Middle frontal gyrus (tissue), 1 donor: ENCODE measurements around the gene NAA16.

Experiments
- DNase-seq: peaks from one replicate; pipeline ENCODE4 v3.0.0-alpha.2; 2015; ENCODE audit warnings: low spot score; ENCODE audit errors: extremely low spot score

NAA16 gene

DNA sequence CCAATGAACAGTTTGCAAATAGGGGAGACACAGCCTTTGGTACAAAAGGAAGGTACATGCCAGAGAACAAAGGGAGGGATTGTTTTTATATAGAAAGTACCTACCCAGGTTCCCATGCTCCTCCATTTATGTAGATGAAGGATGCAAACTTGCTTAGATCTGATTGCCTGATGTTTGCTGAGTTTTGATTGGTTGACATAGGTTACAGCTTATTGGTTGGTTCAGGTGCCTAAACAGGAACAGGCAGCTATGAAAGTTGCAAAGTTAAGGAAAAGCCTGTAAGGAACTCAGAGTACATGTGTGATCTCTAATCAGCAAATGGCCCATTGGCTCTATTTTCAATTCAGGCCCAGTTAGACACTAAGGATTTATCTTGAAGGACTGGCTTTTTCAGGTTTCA, 6.5 kb upstream of the NAA16 start:
- DNase-seq: no peak

DNA sequence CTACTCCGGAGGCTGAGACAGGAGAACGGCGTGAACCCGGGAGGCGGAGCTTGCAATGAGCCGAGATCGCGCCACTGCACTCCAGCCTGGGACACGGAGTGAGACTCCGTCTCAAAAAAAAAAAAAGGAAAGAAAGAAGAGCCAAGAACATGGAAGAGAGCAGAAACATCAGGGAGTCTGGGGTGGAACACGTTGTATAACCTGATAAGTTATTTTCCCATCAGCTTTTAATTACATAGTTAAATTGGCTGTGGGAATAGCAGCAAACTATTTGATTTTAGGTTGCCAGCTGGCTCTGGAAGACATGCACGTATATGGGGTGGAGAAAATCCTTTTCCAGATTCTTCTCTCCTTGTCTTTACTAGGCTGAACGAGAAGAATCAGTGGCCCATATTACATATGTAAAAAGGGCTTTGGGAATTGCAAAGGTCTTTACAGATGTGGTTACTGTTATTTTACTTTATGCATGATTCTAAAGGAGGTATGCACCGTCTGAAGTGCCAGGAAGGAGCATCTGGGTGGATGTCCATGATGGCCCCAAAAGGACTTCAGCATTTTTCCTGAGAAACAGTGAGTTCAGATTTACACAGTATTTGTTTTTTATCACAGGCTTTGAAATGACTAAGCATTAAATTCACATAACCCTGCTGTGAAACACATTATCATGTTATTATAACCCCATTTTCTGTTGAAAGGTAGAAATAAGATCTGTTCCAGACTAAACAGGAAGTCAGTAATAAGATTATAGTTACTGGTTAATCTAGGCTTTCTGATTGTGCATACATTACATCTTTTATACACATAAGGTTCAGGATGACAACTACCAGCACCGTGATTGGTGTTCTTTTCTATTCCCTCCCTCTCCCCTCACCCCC, 4.6 kb upstream of the NAA16 start:
- no peak for DNase-seq

DNA sequence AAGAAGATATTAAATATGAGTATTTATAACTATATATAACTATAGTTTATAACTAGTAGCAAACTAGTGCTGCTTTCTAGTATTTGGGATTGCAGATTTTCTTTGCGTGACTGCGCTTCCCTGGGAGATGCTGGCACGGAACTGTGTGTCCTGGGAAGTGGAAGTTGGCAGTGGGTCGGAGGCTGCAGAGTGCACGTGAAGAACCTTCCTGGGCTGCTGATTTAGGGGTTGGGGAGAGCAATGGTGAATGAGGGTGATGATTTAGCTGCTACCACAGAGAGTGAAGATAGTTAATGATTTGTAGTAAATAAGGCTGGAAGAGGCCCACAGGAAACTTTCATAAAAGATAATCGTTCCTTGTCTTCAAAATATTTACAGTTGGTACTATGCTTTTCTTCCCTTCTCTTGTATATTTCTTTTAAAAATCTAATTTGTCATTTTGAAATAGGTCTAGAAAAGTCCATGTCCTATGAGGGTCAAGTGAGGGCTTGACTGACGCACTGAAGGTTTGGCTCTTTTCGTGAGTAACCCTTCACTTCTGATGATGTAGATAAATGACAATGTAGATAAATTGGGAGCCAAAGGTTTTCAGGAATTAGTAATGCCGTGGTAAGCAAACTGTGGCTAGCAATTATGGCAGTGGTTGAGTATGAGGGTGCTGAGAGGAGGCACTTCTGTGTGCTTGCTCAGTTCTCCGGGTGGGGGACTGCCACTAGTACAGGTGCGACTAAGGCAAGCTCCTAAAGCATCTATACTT, 3.0 kb upstream of the NAA16 start:
- DNase-seq: no peak

DNA sequence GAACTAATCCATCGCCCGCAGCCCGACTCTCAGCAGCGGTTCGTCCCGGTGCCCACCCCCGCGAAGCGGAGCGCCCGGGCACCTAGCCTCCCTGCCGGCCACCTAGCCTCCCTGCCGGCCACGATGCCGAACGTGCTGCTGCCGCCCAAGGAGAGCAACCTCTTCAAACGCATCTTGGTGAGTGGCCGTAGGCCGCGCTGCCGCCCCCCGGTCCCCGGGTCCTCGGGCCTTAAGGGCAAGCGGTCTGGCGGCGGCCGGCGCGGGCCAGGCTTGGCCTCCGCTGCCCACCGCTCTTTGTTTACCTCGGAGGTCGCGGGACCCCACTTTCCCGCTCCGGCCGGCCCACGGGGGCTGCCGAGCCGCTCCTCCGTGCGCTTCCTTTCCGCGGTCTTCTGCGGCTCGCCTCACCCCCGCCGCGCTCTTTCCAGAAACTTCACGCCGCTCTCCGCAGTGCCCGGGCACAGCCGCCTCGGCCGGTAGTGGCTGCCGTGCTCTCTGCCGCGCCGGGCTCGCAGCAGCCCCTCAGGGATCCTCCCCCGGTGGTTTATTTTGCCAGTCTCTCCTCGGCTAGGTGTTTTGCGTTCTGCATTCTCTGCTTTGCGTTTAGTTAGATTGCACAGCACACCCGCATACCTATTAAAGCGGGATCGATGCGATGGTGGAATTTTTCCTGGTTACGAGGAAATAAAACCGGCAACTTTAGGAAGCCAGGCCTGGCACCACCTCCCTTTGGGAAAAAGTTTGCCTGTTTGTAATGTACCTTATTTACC, 524 bp downstream of the NAA16 start:
- peak; percentile 16 for DNase-seq

DNA sequence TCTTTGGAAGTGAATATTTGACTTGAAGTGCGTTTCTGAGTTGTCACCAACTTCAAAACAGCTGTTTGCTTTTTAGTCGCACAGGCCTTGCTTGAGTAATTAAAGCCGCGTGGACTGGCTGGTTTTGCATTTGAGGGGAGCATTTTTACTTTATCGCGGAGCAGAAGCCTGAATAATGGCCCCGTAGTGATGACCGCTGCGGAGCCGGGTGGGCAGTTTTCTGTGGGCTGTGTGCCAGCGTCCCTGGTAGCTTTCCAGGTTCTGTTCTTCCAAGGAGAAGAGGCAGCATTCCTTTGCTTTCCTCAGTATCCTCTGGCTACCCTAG, 1.1 kb downstream of the NAA16 start:
- DNase-seq: no peak

DNA sequence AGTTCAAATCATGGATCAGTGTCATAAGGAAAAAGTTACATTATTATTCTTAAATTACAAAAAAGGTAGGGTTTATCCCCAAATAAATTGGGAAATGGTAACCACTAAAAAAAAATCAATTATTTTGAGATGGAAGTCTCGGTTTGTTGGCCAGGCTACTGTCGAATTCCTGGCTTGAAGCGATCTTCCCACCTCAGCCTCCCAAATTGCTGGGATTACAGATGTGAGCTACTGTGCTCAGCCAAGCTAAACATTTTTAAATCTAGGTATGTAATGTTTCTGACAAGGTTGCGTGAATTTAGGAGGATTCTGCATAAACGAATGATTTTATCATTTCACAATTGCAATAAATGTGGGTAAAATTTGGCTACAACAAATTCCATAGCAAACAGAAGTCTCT, 2.0 kb downstream of the NAA16 start:
- no peak for DNase-seq

DNA sequence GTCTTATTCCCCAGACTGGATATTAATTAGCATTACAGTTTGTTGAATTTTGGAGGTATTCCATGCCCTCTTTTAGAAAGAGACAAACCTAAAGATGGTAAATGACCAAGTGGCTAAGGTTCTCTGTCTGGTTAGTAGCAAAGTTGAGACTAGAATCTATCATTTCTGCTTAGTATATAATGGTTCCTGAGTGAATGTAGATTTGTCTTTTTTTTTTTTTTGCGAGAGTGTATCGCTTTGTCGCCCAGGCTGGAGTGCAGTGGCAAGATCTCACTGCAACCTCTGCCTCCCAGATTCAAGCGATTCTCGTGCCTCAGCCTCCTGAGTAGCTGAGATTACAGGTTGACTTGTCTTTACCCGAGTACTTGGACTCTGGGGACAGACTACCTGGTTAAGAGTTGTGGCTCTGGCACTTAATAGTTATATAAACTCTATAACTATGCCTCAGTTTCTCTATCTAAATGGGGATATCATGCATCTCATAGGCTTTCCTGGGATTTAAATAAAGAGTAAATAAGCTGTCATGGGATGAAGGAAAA, 2.7 kb downstream of the NAA16 start:
- no peak for DNase-seq

DNA sequence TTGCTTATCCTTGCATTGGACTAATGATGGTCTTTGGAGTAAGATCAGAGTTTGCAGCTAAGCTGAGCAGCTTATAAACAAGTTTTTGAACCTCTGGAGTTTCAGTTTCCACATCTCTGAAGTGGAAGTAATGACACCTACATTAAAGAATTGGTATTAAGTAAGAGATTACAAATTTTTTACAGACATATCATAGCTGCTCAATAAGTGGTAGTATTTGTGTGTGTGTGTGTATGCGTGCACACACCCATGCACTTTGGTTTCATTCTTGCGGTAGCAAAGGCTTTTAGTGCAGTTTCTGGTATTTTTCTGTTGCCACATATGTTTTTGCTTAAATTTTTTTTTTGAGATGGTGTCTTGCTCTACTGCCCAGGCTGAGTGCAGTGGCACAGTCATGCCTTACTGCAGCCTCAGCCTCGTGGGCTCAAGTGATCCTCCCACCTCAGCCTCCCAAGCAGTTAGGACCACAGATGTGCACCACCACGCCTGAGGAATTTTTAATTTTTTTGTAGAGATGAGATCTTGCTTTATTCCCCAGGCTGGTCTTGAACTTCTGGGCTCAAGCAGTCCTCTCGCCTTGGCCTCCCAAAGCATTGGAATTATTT, 4.5 kb downstream of the NAA16 start:
- DNase-seq: no peak

DNA sequence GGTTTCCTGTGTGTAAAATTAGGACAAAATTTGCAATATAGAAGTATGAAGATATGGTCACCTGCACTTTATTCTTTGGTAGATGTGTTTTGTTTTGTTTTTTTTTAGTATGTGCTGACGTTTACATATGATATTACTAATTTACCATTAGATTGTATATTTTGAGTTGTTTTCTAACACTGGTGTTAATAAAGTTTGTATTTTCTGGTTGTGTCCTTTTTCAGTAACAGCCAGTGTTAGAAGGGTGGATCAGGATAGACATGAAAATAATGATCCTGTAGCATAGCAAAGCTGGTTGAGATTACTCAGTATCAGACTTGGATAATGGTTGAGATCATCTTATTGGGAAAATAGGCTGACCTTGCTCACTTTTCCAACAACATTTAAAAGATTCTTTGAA, 6.2 kb downstream of the NAA16 start:
- DNase-seq: no peak

DNA sequence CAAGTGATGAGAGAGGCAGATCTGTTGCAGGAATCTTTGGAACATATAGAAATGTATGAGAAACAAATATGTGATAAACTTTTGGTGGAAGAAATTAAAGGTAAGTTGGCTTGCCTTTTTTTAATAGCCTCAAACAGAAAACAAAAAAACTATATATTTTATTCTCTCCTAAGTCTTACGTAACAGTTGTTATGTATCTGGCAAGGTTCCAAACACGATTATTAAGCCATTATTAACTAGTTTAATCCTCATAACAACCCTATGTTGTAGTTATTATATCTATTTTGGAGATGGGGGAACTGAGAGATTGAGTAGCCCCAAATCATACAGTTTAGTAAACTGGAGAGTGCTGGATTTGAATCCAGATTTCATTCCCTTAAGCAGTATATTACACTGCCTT, 14.7 kb downstream of the NAA16 start:
- DNase-seq: no peak

DNA sequence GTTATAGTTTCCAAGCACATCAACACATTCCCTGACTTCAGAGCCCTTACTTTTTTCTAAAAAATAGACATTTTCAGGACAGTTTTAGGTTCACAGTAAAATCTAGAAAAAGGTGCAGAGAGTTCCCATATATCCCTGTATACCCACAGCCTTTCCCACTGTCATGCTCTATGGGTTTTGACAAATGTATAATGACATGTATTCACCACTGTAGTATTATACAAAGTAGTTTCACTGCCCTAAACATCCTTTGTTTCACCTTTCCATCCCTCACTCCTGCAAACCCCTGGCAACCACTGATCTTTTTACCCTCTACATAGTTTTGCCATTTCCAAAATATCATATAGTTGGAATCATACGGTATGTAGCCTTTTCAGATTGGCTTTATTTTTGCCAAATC, 15.6 kb downstream of the NAA16 start:
- DNase-seq: no peak

DNA sequence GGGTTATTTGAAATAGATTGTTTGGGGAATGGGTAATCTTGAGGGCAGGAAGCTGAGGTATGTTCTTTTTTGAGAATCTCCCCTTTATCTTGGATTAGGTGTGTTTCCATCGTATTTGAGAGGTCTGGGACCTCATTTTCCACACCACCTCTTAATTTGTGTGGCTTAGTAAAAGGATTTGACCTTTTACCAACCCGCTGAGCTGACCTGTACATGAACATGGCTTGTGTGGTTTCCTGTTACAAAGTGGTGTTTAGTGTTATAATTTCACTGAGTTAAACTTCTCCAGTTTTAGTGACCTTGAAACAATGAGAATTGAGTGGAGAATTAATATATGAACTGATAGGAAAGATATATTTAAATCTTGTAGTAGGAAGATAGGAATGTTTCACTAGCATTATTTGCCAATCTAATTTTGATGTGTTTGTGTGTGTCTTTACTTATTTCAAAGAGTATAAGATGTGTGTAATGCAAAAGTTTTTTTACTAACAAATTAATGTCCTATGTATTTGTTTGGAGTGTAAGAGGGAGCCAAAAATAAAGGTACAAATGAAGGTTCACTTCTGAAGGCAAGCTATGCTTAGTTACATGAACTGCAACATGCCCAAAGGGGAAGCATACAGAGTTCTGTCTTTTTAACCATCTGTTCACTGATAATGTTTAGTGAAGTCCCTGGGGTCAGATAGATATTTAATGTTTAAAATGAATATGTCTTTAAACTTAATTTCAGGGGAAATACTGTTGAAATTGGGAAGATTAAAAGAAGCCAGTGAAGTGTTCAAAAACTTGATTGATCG, 17.1 kb downstream of the NAA16 start:
- no peak for DNase-seq

DNA sequence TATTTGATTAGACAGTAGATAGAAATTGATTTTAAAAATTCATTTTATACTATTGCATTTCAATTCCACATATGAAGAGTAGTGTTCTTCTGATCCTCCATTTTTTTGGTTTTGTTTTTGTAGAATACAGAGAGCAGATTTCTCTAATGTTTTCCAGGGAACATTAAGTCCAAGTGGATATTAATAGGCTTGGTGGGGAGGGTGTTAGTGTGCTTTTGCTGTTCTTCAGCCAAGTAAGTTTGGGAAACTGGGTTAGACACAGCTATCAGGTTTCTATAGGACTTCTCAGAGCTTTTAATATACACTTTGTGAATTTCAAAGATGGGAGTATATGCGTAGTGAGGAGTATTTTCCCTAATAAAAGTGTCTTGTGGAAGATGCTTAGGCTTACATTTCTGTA, 21.8 kb downstream of the NAA16 start:
- DNase-seq: no peak

DNA sequence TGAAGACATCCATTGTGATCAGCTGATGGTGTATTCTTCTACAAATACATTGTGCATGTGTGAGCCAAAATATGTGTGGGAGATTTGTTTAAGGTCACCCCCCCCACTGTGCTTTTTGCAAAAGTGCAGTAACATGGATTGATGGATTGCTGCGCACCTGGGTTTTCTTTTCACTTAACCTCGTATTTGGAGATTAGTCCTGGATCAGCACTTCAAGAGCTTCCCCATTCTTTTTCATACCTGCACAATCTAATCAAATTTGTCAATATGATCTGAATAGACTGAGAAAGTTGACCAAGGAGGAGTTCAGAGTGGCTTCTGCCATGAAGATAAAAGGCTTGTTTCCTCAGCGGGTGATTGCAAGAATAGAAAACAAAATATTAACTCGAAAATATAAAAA, 23.7 kb downstream of the NAA16 start:
- DNase-seq: no peak

DNA sequence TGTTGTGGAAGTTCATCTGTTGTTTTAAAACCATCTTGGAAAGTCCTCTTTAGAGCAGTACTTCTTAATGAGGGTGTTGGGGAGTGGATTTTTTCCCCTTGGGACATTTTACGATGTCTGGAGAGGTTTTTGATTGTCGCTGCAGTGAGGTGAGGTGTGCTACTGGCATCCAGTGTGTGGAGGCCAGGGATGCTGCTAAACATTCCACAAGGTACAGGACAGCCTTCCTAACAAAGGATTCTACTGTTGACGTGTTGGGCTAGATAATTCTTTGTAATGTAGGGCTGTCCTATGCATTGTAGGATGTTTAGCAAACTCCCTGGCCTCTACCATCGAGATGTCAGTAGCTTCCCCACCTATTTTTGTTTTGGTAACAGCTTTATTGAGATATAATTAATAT, 33.3 kb downstream of the NAA16 start:
- DNase-seq: no peak

DNA sequence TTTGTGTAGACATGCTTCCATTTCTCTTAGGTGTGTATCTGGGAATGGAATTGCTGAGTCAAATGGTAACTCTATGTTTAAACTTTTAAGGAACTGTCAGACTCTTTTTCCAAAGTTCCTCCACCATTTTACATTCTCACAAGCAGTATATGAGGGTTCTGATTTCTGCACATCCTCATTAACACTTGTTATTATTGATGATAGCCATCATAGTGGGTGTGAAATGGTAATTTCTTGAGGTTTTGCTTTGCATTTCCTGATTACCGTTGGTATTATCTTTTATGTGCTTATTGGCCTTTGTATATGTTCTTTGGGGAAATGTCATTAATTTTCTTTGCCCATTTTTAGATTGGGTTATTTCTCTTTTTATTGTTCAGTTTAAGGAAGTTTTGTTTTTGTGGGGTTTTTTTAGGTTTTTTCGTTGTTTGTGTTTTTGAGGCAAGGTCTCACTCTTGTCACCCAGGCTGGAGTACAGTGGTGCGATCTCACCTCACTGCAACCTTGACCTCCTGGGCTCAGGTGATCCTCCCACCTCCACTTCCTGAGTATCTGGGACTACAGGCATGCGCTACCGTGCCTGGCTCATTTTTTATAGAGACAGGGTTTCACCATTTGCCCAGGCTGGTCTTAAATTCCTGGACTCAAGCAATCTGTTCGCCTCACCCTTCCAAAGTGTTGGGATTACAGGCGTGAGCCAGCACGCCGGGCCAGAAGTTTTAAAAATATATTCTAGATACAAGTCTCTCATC, 34.3 kb downstream of the NAA16 start:
- DNase-seq: no peak

DNA sequence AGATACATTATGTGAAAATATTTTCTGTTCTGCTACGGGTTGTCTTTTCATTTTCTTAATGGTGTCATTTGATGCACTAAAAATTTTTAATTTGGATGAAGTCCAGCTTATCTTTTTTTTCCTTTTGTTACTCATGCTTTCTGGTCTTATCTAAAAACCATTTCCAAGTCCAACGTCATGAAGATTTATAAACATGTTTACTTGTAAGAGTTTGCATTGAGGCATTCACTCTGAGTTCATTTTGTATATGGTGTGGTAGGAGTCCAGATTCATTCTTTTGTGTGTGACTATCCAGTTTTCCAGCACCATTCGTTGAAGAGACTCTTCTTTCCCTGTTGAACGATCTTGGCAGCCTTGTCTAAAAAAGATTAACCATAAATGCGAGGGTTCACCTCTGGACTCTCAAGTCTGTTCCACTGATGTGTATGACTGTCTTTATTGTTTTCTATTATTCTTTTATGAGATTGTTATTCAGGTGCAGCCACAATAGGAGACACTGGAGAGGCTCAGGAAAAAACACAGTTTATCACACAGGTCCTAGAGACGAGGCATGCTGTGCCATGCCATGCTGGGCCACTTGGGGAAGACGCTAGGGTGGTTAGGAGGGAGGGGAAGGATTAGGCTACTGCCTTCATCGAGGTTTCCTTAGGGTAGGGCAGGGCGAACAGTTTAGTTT, 35.0 kb downstream of the NAA16 start:
- no peak for DNase-seq

DNA sequence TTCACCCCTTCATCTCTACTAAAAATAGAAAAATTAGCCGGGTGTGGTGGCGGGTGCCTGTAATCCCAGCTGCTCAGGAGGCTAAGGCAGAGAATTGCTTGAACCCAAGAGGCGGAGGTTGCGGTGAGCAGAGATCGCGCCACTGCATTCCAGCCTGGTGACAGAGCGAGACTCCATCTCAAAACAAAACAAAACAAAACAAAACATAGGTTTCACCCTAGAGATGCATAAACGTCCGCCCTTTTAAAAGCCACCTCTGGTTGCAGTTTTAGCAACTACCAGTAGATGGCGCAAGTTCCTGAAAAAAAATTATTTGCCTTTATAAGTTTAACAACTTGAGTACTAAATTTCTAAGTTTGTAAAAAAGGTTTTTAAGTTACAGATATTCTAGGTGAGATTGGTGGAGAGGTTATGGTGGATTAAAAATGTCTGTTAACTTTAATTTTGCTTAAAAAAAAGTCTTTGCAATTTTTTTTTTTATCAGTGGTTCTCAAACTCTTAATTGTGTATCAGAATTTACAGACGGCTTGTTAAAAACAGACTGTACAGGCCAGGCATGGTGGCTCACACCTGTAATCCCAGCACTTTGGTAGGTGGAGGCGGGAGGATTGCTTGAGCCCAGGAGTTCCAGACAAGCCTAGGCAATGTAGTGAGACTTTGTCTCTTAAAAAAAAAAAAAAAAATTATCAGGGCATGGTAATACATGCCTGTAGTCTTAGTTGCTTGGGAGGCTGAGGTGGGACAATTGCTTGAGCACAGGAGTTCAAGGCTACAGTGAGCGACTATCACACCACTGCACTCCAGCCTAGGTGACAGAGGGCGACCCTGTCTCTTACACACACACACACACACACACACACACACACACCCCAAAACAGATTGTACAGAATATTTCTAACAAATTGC, 42.1 kb downstream of the NAA16 start:
- DNase-seq: peak; percentile 63
